Effector memory CD4-positive, alpha-beta T cell (primary cell): ENCODE measurements around the gene KNOP1.

ENCODE experiments used
- DNase-seq, 3 donors: peaks; one replicate each; pipeline ENCODE4 v3.0.0-alpha.2; 2020
- H3K27ac ChIP-seq: 2 replicates; pipeline ENCODE4 v1.7.0; 2013; ENCODE audit warnings: mild to moderate bottlenecking, low read length, moderate library complexity; ENCODE audit not compliant: insufficient read depth, poor library complexity, severe bottlenecking
- H3K27me3 ChIP-seq: replicated peaks from 2 replicates; pipeline ENCODE4 v1.7.0; 2013; ENCODE audit warnings: mild to moderate bottlenecking, low read length; ENCODE audit not compliant: insufficient read depth, control insufficient read depth, poor library complexity, severe bottlenecking
- H3K36me3 ChIP-seq: 2 replicates; pipeline ENCODE4 v1.7.0; 2013; ENCODE audit warnings: mild to moderate bottlenecking, low read length, moderate library complexity; ENCODE audit not compliant: control insufficient read depth, insufficient read depth
- H3K4me1 ChIP-seq: 2 replicates; pipeline ENCODE4 v1.7.0; 2013; ENCODE audit warnings: low read length, mild to moderate bottlenecking; ENCODE audit not compliant: control insufficient read depth, insufficient read depth, poor library complexity, severe bottlenecking
- H3K4me3 ChIP-seq: 2 replicates; pipeline ENCODE4 v1.7.0; 2013; ENCODE audit warnings: low read length, low read depth, mild to moderate bottlenecking; ENCODE audit not compliant: insufficient read depth, poor library complexity, severe bottlenecking
- H3K9me3 ChIP-seq: 2 replicates; pipeline ENCODE4 v1.7.0; 2013; ENCODE audit warnings: mild to moderate bottlenecking, low read length, moderate library complexity; ENCODE audit not compliant: control insufficient read depth

KNOP1 gene

DNA sequence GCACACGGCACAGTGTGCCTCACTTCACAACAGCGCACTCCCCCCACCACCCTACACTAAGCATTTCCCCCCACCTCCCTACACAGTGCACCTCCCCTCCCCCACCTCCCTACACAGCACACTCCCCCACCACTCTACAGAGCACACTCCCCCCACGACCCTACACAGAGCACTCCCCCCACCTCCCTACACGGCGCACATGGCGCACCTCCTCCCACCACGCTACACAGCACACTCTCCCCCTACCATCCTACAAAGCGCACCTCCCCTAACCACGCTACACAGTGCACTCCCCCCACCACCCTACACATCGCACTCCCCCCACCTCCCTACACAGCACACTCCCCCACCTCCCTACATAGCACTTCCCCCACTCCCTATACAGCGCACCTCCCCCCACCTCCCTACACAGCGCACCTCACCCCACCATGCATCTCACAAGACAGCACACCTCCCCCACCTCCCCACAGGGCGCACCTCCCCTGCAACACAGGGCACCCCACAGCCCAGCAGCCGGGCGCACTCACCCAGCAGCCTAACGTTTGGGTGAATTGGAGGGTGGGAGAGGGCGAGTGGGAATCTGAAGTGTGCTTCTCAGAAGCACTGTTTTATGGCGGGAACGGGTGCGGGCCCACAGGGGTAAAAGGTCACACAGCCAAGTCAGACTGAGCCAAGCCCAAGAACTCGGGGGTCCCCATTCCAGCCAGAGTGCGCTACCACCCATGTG is 10.3 kb downstream of the KNOP1 start:
- Histone ChIP-seq H3K4me3 (no peak overlapping the region), H3K36me3 (peaks cover 48% of the 10 kb centered on the region)
- no peak for DNase-seq

DNA sequence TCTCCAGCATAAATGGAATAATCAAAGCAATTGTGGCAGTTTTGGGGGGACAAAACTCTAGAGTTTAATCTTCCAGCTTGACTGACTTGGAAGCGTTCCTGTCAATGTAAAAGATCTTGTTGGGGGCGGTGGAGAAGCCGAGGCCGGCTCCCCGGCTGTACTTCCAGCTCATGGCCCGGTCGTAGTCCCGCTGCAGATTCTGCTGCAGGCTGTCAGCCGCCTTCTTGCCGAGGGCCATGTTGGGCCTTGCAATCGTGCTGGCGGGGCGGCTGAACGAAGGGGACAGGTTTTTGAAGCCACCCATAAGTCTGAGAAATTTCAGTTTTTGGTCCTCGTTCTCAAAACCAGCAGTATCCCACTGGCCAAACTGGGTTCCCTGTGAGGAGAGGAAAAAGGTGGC is 11.2 kb downstream of the KNOP1 start:
- Histone ChIP-seq H3K4me1 (no peaks in the 10 kb centered on the region), H3K9me3 (no peaks in the 10 kb centered on the region), H3K36me3 (peaks cover 44% of the 10 kb centered on the region), H3K27me3 (no peaks in the 10 kb centered on the region), H3K27ac (no peak overlapping the region), H3K4me3 (no peak overlapping the region)
- no peak for DNase-seq

More for the DNA sequence above, 10.3 kb downstream of the KNOP1 start:
- Histone ChIP-seq H3K4me1 (no peaks in the 10 kb centered on the region), H3K9me3 (no peaks in the 10 kb centered on the region), H3K27ac (no peak overlapping the region), H3K27me3 (no peaks in the 10 kb centered on the region)

DNA sequence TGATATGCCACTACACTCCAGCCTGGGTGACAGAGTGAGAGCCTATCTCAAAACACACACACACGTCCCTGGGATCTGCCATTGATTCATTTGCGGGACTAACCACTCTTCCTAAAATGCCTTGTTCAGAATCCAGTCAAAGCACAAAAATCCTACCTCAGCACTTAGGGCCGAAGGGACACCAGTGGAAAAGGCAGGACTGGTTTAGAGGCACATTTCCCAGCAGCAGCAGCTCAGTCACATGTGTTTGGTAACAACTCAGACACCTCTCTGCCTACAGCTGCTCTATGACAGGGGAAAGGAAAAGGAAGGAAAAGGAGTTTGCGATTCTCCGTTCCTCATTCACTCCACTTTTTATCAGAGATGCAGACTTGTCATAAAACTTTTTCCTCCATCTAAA is 12.2 kb downstream of the KNOP1 start:
- H3K27ac ChIP-seq: no peak overlapping the region
- H3K4me1 ChIP-seq: no peaks in the 10 kb centered on the region
- DNase-seq: no peak
- H3K27me3 ChIP-seq: no peaks in the 10 kb centered on the region
- H3K9me3 ChIP-seq: no peaks in the 10 kb centered on the region
- H3K4me3 ChIP-seq: no peak overlapping the region
- H3K36me3 ChIP-seq: peaks cover 44% of the 10 kb centered on the region

DNA sequence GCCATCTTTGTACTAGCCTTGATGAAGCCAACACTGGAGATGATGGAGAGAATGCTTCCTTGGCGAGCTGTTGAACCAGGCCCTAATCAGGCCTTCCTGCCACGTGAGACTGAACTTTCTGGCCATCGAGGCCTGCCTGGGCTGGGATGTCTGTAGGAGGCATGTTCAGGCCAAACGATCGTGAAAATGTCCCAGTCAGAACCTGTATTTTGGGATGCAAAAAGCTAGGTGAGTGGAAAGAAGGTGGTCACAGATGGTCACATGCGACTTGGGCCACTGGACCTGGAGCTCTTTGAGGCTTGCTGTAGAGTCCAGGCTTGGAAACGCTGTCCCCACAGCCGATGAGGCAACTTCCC is 12.9 kb downstream of the KNOP1 start:
- H3K27me3 ChIP-seq: no peaks in the 10 kb centered on the region
- no peak overlapping the region for H3K4me3 ChIP-seq
- H3K4me1 ChIP-seq: no peaks in the 10 kb centered on the region
- no peak for DNase-seq
- peaks cover 42% of the 10 kb centered on the region for H3K36me3 ChIP-seq
- no peak overlapping the region for H3K27ac ChIP-seq
- H3K9me3 ChIP-seq: no peaks in the 10 kb centered on the region

DNA sequence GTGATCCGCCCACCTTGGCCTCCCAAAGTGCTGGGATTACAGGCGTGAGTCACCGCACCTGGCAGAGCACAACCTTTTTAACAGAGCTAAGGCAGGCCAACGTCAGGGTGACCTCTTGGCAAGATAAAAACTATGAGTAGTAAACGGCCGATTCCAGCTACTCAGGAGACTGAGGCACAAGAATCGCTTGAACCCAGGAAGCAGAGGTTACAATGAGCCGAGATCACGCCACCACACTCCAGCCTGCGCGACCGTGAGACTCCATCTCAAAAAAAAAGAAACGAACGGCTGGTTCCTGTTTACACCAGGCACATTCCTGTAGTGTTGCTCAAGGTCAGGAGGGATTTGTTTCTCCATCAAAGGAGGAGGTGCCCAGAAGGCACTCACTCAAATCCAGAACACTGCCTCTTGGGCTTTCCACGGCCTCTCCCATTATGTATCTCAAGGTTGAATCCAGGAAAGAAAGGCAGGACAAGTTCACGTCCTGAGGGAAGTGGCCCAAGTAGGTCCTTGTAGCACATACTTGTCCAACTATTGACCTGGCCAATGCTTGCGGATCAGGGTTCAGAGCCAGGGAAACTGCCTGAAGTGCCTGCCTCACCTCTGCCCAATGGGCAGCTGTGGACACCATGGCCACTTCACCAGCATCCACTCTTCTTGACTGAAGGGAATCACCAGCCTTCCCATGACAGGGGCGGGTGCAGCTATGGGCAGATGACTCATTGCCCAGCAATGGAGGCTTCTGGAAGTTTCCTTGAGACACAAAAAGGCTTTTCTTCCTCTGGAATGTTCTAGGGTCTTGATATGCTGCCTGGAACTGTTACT is 13.5 kb downstream of the KNOP1 start:
- Histone ChIP-seq H3K4me3 (no peak overlapping the region), H3K27me3 (no peaks in the 10 kb centered on the region), H3K9me3 (no peaks in the 10 kb centered on the region), H3K27ac (no peak overlapping the region), H3K36me3 (peaks cover 36% of the 10 kb centered on the region), H3K4me1 (no peaks in the 10 kb centered on the region)
- no peak for DNase-seq

DNA sequence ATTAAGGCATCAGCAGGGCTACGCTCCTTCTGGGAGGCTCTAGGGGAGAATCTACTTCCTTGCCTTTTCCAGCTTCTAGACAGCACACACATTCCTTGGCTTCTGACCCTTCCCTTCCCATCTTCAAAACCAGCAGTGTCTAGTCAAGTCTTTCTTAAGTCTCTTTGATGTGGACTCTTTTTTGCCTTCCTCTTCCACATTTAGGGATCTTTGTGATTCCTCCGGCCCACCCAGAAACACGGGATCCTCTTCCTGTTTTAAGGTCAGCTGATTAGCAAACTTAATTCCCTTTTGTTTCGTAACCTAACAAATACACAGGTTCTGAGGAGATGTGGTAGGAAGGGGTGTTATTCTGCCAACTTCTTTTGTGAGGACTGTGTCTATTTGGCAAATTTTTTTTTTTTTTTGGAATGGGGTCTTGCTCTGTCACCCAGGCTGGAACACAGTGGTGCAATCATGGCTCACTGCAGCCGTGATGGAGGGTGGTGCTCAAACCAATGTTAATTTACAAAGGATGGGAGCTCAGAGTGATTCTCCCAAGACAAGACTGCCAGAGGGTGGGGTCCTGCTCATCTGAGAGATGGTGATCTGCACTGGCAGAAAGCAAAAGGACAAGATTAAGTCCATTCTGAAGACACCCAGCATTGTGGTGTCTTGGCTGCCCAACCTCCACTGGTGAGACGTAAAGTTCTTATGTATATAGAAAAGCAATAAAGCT is 14.7 kb downstream of the KNOP1 start:
- no peak overlapping the region for H3K27ac ChIP-seq

DNA sequence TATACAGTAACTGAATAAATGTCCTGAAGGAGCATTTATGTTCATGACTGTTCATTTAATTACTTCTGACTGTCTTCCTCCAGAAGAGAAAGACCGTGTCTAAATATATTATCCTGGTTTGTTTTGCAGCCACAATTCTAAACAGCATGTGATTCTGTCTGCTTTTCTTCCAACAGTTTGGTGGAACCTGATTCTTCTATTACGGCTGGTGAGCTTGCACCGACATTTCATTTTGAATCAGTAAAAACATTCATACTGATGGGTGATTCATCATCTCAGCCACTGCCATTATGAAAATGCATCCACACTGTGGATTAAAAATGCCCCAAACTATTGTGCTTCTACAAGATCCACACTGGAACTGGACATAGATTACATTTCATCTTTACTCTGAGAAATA is 16.9 kb downstream of the KNOP1 start:
- Histone ChIP-seq H3K4me3 (no peak overlapping the region), H3K36me3 (peaks cover 24% of the 10 kb centered on the region), H3K9me3 (no peaks in the 10 kb centered on the region), H3K27ac (no peak overlapping the region), H3K27me3 (no peaks in the 10 kb centered on the region), H3K4me1 (peaks cover 29% of the 10 kb centered on the region)
- no peak for DNase-seq

More for the DNA sequence above, 14.7 kb downstream of the KNOP1 start:
- no peak for DNase-seq
- Histone ChIP-seq H3K9me3 (no peaks in the 10 kb centered on the region), H3K36me3 (peaks cover 26% of the 10 kb centered on the region), H3K4me3 (no peak overlapping the region), H3K27me3 (no peaks in the 10 kb centered on the region), H3K4me1 (peaks cover 7% of the 10 kb centered on the region)

DNA sequence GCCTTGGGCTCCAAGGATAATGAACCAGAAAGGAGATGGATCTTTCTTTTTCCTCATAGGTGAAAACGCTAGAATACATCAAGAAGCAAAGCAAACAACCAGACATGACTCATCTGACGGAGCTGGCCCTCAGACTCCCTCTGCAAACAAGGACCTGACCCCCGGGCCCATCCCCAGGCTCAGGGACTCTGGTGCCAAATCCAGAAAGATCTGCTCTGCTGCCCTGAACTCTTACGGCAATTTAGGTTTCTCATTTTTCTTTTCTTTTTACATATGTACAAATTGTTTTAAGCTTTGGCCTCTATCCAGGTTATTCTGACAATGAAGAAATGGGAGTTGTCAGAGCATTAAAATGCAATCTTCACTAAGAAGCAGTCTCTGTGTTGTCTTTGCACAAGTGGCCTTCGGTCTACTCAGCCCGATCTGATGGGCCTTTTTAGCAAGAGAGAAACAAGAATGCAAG is 17.7 kb downstream of the KNOP1 start:
- Histone ChIP-seq H3K36me3 (peaks cover 16% of the 10 kb centered on the region), H3K27ac (no peak overlapping the region), H3K27me3 (no peaks in the 10 kb centered on the region), H3K4me1 (peaks cover 35% of the 10 kb centered on the region), H3K4me3 (no peak overlapping the region), H3K9me3 (no peaks in the 10 kb centered on the region)
- DNase-seq: no peak

DNA sequence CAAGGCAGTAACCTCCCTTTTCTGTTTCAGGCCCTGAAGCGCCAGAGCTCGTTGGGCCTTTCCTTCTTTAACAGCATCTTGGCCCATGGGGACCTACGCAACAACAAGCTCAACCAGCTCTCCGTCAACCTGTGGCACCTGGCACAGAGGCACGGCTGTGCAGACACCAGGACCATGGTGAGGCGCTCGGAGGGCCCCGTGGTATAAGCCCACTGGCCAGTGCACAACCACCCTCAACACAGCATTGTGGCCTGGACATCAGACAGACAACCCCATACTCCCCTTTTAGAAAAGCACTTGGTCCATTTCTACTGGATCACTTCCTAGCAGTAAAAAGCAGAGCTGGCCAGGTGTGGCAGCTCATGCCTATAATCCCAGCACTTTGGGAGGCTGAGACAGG is 18.6 kb downstream of the KNOP1 start:
- Histone ChIP-seq H3K9me3 (no peaks in the 10 kb centered on the region), H3K4me1 (peaks cover 37% of the 10 kb centered on the region), H3K27me3 (no peaks in the 10 kb centered on the region), H3K27ac (no peak overlapping the region), H3K36me3 (peaks cover 8% of the 10 kb centered on the region), H3K4me3 (no peak overlapping the region)
- DNase-seq: no peak
